Measurements from ENCODE around the gene SMC1A.
A peak's percentile ranks its signal among the peaks of the same experiment; 100 is the strongest.
"Not testable (repeated sequence)": the region's sequence is repeated elsewhere in the genome, so short reads cannot be mapped to it uniquely, and the experiment has no call there.

Gene SMC1A

DNA sequence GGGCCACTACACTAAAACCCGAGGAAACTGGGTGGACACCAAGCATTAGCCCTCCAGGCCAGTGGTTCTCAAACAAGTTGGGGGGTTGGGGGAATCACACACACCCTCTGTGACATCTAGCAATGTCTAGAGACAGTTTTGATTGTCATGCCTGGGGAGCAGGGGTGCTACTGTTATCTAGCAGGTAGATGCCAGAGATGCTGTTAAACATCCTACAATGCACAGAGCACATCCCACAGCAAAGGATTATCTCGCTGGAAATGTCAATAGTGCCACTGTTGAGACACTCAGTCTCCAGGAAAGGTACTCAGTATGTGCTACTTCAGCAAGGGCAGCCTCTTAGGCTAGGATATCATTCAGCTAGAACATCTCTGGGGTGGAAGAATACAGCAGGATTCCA, 1.3 kb downstream of the SMC1A start:
- no peak for DNase-seq

DNA sequence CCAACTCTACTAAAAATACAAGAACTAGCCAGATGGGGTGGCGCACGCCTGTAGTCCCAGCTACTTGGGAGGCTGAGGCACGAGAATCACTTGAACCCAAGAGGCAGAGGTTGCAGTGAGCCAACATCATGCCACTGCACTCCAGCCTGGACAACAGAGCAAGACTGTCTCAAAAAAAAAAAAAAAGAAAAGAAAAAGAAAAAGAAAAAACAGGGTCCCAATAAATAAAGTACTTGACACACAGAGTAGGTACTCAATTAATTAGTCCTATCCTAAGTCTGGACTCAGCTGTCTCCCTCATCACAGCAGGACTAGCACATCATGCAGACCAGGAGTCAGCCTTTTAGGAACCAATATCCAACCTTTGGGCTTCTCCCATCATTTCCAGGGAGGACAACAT, 2.1 kb downstream of the SMC1A start:
- not testable (repeated sequence) for DNase-seq

DNA sequence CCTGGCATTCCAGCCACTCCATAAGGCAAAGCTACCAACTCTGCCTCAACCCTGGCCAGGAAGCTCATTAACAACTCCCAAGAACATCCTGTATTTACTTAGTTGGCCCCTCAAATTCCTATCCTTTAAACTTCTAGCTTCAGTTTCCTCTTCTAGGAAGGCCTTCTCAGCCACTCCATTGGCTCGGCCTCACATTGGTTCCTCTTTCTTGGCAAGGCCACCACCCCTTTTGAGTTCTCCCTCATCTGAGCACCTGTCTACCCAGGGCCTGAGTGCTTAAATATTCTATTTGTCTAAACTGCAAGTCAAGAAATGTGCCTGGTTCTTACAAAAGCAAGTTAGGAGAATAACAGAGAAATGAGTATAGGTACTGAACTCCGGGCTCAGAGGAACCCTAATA, 10.0 kb downstream of the SMC1A start:
- peak; percentile 10 for DNase-seq

DNA sequence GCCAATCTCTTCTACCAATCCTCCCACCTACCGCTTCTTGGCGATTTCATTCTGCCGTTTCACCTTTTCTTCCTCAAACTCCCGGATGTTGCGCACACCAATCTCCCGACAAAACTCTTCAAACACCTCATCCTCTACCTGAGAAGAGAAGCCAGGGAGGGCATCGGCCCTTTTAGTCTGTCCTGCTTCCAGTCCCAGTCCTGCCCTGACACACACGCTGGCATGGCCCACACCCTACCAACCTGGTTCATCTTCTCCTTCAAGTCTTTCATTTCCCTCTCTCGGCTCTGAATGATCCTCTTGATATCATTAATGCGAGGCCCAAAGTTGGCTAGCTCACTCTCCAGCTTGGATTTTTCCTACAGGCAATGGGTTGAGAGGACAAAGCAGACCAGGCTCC, 18.9 kb downstream of the SMC1A start:
- no peak for DNase-seq

DNA sequence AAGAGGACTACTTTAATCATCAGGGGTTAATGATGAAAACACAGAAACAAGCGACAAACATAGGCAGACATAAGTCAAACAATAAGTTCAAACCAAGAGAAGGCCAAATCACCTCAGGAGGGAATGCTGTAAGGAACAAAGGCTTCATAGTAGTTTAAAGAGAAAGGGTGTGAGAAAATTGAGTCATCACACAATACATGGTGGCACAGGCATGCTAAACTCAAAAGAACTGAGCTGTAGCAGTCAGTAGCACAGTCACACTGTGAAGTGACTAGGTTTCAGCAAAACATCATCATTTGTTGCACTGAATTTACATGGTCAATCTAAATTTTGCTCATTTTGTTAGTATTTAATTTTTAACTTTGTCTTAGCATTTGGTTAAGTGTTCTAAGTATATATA, 24.2 kb downstream of the SMC1A start:
- no peak for DNase-seq

DNA sequence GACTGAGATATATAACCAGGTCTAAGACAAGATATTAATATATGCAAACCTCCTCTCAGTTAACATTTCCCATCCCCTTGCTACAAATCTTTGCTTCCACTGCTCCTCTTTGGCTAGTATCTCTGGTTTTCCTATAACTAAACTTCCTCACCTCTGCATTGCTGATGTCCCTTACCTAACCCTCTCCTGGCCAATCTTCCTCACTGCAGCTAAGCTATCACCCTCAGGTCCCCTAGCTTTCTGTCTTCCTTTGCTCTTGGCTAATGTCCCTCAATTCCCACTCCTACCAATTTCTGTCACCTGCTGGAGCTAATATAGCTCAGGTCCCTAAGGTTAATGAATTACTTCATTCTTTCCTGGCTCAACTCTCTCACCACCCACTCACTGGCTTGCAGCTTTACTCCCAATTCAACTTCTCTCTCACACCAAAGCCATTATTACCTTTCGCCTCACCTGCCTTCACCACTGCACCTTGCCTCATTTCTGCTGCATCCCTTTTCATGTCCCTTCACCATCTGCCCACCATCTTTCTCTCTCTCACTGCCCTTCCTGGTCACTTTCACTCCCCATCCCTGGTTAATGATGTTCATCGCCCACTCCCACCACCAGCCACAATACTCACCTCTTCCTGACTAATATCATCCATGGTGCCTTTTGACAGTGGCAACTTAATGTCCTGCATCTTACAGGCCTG, 26.7 kb downstream of the SMC1A start:
- no peak for DNase-seq

DNA sequence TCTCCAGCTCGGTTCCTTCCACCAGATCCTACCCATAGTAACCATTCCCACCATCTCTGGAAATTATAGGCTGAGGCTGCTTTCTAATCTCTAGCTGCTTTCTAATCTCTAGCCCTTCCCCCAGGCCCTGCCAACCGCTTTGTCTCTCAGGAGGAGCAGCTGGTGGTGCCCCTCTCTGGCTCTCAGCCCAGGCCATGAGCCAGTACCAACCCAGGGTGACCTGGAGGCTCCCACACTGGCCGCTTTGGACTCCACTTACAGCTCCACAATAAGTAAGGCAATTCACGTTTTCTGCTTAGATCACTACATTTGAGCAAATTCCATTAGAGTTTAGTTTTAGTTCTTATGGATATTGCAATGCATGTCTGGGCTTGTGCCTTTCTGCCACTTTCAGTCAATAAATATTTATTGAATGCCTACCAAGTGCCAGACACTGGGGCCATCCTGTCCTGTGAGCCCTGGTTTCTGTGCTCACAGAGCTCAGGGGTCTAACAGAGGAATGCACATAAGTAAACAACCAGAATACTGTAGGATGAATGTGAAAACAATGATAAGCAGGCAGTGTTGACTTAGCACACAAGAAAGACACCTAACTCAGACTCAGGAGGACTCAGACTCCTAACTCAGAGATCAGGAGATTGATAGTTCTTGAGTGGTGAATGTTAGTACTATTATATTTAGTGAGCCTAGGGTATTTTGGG, 38.9 kb downstream of the SMC1A start:
- DNase-seq = peak; percentile 21

DNA sequence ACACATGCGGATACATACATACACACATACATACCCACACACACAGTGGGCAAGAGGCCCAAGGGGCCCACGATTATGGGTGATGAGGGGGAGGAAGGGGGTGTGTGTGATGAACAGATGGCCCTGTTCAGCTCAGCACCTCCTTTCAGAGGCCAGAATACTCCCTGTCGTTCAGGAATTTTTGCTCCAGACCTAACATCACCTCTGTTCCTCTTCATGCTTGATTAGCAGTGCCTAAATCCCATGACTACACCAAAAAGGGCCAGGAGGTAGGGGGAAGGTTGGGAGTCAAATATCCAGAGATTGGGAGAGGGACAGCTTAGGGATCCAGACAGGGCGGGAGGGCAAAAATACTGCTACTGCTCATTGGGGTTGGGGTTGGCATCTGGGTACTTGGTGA, 42.7 kb downstream of the SMC1A start:
- no peak for DNase-seq

DNA sequence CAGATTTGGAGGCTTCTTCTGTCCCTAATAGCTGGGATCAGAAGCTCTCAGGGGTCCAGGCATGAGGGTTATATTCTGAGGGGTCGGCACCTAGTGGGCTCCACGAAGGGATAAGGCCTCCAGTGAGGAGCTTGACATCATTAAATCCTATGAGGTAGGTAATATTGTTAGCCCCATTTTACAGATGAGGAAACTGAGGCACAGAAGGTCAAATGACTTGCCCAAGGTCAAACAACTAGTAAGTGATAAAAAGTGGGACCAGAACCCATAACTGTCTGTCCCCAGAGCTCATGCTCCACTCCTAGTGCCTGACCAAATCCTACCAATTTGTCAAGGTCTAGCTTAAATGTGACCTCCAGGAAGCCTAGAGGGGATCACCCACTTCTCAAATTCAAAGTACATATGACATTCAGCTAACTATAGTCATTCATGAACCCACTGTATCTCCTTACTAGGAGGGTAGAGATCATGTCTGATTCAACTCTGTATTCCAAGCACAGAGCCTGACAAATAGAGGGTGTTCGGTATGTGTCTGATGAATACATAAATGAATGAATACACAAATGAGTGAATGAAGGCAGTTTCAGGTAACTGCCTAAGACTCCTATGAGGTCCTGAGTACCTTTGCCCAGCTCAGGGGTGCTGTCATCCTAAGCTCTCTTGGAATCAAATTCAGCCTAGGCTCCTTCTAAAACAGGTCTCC, 43.3 kb downstream of the SMC1A start:
- DNase-seq = no peak

DNA sequence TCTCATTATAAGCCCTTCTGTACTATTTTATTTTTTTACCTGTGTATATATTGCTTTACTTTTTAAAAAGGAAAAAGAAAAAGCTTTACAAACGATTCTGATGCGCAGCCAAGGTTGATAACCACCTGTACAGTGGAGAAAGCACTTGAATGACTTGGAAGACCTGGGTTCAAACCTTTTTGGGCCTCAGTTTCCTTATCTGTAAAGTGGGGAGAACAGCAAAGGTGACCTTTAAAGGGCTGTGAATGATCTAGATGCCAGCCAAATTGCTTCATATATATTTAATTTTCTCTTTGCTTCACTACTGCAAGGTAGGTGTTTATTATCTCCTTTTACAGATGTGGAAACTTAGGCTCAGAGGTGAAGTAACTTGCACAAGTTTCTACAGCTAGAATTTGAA, 45.0 kb downstream of the SMC1A start:
- no peak for DNase-seq

DNA sequence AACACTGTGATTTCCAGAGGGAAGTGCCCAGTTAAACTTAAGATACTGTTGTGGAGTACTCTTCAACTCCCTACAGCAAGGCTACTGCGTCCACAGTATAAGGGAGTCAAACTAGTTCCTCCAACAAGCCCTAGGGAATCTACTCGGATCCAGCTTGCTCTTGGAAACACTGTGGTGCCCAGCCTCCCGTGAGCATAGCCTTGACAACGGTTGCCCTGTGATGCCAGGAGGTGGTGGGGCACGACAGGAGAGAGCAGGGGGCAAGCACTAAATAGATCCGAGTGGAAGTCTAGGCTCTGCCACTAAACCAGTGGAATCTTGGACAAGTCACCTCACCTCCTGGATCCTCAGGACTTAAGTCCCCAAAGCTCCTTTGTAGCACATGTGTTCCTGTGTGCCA, 45.6 kb downstream of the SMC1A start:
- DNase-seq = no peak

DNA sequence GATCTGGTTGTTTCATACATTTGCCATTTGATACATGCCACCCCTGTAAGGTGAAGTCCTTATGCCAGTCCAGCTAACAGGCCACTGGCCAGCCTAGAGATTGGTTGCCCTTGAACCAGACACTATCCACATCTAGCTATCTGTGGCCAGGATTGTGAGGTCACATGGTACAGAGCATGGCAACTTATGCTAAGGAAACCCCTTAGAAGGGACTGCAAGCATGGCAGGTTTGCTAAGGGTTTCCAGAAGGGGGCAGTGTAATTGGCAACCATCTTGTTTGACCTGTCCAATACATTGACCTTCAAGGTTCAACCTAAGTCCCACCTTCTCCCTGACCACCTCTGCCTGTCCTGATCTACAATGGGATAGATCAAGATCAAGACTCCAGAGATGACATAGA, 47.5 kb downstream of the SMC1A start:
- peak; percentile 19 for DNase-seq

DNA sequence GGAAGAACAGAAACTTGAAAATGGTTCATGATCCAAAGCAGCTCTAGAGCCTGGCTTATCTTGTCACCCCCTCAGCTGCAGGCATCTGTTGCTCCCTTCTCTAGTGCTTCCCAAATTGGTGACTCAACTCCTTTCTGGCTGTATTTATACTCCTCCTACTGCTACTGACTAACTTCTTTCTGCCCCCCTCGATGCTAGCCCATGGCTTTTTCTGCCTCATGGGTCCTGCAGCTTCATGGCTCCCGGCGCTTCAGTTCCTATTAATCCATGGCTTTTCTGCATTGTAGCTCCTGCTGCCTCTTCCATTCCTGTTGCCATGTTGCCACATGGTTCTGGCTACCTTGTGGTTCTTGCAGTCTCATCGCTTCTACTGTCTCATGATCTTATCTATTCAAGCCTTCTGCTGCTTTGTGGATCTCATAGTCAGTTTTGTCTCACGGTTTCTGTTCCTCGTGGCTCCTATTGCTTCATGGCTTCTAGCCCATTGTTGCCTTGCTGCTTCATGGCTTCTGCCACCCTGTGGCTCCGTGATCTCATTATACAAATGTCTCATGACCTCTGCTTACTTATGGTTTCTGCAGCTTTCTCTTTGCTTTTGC, 48.1 kb downstream of the SMC1A start:
- DNase-seq = peak; percentile 77

DNA sequence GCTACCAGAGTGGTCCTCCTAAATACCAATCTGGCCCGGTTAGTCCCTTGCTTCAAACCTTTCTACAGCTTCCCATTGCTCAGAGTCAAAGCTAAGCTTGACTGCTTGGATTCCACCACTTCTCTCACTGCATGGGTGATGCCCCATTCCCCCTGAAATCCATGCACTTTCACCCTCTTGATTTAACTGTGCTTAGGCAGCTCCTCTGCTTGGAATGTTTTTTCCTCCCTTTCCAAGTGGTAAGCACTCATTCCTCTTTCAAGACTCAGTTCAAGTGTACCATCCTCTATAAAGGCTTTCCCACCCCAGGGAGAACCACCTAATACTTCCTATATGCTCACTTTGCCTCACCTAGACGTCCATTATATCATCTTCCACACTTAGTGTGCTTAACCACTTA, 49.1 kb downstream of the SMC1A start:
- no peak for DNase-seq

DNA sequence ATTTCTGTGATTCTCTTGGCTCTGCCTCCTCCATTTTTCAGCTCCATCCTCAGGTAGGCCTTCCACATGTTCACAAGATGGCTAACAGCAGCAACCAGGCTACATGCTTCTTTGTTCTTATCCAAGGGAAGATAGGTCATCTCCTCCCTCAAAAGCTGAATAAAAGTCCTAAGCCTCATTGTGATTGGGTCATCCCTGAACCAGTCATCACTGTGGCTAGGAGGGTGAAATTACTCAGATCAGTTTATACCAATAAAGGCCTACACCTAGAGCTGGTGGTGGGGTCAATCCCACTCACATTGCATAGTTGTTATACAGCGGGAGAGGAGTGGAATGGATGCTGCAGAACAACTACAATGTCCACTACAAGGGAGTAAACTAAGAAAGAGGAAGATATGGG, 56.0 kb downstream of the SMC1A start:
- DNase-seq = not testable (repeated sequence)

DNA sequence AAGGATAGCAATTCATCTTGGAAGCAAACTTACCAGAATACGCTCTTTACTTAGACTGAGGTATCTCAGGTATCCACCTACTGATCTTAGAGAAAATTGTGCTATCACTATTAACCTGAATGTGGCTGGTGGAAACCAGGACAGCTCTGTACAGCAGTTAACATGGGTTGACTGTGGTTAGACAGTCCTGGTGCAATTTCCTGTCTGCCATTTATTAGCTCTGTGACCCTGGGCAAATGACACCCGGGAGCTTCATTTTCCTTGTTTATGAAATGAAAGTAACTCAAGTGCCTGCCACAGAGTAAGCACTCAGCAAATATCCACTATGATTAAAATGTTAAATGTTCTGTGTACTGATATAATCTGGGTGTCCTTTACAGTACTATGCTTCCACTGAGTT, 60.0 kb downstream of the SMC1A start:
- DNase-seq = peak; percentile 34

DNA sequence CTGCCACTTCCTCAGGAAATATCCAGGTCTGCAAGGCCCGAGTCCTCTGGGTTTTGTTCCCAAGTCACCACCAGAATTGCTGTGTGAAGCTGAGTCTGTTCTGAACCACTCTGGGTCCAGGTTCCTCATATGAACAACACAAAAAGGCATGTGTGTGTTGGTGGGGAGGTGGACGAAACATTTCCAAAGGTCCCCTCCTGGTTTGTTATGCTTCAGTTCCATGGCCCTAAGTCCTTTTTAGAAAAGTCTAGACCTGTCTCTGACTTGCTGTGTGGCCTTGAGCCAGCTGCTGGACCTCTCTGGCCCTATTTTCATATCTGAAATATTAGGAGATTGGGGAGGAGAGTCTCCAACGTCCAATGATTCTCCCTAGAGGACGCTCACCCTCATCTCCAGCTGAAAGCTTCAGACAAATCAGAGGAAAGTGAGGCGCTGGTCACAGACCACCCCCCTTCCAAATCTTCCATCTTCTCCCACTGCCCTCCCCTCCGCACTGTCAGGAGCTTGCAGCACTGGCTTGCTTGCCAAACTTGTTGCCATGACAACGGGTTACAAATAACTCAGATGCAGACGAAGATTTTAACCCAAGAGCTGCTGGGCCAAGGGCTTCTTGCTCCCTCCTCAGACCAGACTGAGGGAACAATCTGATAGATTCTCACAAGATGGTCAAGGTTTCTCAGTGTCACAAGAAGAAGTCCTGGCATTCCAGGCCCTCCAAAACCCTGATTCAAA, 64.5 kb downstream of the SMC1A start:
- peak; percentile 32 for DNase-seq

DNA sequence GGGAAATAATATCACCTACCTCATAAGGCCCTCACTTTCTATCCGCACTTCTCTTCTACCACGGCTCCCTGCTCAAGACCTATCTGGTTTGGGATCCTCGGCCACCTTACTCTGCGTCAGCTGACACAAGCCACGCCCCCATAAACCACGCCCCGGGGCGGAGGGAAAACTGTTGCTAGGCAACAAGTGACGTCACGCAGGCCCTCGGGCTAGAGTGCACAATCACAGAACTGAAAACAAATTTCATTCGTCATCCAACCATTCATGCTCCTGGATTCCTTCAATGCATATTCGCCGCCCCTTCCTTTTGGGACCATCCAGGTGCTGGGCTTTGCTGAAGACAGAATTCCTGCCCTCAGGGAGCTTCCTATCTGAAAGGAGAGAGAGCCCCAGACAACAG, 66.3 kb downstream of the SMC1A start:
- DNase-seq = no peak

DNA sequence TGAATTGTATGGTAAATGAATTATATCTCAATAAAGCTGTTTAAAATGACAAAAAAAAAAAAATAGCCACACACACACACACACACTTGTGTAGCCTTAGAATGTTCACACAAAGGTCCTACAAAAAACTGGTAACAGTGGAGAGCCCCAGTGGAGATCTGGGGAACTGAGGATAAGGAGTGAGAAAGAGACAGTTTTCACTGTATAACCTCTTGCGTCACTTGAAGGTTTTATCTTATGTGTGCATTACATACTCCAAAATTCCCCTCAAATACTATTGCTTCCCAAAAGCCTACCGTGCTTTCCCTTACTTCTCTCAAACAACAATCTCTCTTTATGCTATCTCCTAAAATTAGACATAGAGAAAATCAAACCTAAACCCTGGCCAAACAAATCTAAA, 67.8 kb downstream of the SMC1A start:
- DNase-seq = no peak

DNA sequence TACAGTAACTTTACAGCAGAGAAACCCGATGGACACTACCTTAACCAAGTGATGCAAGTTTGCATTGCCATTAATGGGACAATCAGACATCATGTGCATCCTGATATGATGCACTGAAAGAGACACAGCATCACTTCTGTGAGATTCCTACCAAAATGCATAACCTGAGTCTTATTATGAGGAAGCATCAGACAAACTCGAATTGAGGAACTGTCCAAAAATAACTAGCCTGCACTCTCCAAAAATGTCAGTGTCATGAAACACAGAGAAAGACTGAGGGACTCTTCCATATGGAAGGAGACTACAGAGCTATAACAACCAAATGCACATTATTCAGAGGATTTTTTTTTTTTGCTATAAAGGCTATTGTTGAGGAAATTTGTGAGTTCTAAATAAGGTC, 74.5 kb downstream of the SMC1A start:
- no peak for DNase-seq

DNA sequence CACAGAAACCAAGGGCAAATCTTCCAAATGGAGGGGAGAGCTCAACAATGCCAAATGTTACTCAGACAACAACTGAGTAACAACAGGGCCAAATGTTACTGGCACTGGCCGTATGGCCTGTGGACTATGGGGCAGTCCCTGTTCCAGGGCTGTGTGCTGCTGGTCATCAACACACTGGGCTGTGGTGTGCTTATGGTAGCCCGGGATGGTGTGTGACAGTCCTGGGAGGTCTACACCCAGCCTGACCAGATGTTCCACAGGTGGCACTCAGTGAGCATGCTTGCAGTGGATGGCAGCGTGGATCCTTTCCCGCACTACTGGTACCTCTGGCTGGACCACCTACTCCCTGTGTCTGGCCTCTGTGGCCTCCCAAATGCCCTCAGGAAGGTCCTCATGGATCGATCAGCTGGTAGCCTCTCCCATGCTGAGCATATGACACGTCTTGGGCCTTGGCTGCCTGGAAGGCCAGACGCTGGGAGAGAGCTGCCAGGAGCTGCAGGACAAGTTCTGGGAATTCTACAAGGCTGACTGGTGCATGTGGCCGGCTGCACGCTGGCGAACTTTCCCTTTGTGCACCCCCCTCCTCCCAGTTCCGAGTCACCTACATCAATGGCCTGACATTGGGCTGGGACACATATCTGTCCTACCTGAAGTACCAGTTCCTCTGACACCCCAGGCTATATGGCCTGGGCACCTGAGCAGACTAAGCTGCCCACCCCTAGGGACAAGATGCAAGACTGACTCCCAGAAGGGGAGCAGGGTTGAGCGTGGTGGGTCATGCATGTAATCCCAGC, 81.4 kb downstream of the SMC1A start:
- no peak for DNase-seq

DNA sequence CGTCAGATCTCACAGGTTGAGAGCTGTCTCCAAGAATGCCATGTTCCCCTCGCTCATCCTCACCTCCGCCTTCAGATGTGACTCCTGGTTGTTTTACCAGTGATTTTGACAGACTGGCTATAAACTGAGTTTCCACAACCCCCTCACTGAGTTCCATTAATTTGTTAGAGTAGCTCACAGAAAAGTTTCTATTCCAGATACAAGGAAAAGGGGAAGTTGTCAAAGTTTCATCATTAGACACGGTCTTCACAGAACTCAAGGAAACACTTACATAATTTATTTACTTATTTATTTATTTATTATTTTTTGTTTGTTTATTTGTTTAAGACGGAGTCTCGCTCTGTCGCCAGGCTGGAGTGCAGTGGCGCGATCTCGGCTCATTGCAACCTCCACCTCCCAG, 85.4 kb downstream of the SMC1A start:
- DNase-seq = no peak

Data from hematopoietic multipotent progenitor cell treated with erythropoietin and hydrocortisone succinate and interleukin-3 and kit ligand, for 6 days (in vitro differentiated cells).